ENCODE results near the gene TMEM134.

TMEM134 gene

GRCh38 chr11:67500831-67501715, 32.0 kb upstream of the TMEM134 start:
- no peak for DNase-seq (ENCODE audit: low read depth, low spot score)
- no peak overlapping the region for H3K27ac ChIP-seq

- H3K27ac ChIP-seq = no peak overlapping the region
- no peak for DNase-seq (ENCODE audit: low read depth, low spot score)
These were observed 31.4 kb upstream of the TMEM134 start for GRCh38 chr11:67500484-67500821.

- DNase-seq (ENCODE audit: low read depth, low spot score) = no peak
- H3K27ac ChIP-seq = no peak overlapping the region
These were observed 30.9 kb upstream of the TMEM134 start for GRCh38 chr11:67499808-67500483.

- DNase-seq (ENCODE audit: low read depth, low spot score) = no peak
- H3K27ac ChIP-seq = no peak overlapping the region
These were observed 29.5 kb upstream of the TMEM134 start for GRCh38 chr11:67498544-67498972.

GRCh38 chr11:67497656-67498291, 28.7 kb upstream of the TMEM134 start:
- no peak overlapping the region for H3K27ac ChIP-seq
- no peak for DNase-seq (ENCODE audit: low read depth, low spot score)

GRCh38 chr11:67496113-67496512, 27.1 kb upstream of the TMEM134 start:
- DNase-seq (ENCODE audit: low read depth, low spot score) = no peak
- no peak overlapping the region for H3K27ac ChIP-seq

GRCh38 chr11:67495234-67496005, 26.4 kb upstream of the TMEM134 start:
- no peak for DNase-seq (ENCODE audit: low read depth, low spot score)
- H3K27ac ChIP-seq = no peak overlapping the region

GRCh38 chr11:67494371-67495233, 25.6 kb upstream of the TMEM134 start:
- H3K27ac ChIP-seq = no peak overlapping the region
- no peak for DNase-seq (ENCODE audit: low read depth, low spot score)

- no peak overlapping the region for H3K27ac ChIP-seq
- no peak for DNase-seq (ENCODE audit: low read depth, low spot score)
These were observed 24.7 kb upstream of the TMEM134 start for GRCh38 chr11:67493548-67494370.

- H3K27ac ChIP-seq = no peak overlapping the region
These were observed 23.9 kb upstream of the TMEM134 start for GRCh38 chr11:67492801-67493547.

GRCh38 chr11:67492069-67492727, 23.1 kb upstream of the TMEM134 start:
- H3K27ac ChIP-seq = no peak overlapping the region
- DNase-seq (ENCODE audit: low read depth, low spot score) = no peak

More at GRCh38 chr11:67492801-67493547, 23.9 kb upstream of the TMEM134 start:
- no peak for DNase-seq (ENCODE audit: low read depth, low spot score)

- no peak overlapping the region for H3K27ac ChIP-seq
- DNase-seq (ENCODE audit: low read depth, low spot score) = no peak
These were observed 22.4 kb upstream of the TMEM134 start for GRCh38 chr11:67491276-67492068.

- no peak for DNase-seq (ENCODE audit: low read depth, low spot score)
- H3K27ac ChIP-seq = no peak overlapping the region
These were observed 21.6 kb upstream of the TMEM134 start for GRCh38 chr11:67490727-67491065.

- no peak for DNase-seq (ENCODE audit: low read depth, low spot score)
- H3K27ac ChIP-seq = no peak overlapping the region
These were observed 21.1 kb upstream of the TMEM134 start for GRCh38 chr11:67489885-67490726.

GRCh38 chr11:67489203-67489884, 20.3 kb upstream of the TMEM134 start:
- H3K27ac ChIP-seq = no peak overlapping the region
- DNase-seq (ENCODE audit: low read depth, low spot score) = no peak
